ENCODE data around the gene CNFN. TPM values are rescaled to one million over a fixed set of nuclear protein-coding genes. Genes with fewer than 3 reads are reported as not detected.

CNFN gene
- polyA plus RNA-seq, 2 of the 4 experiments (the other 2 are of a cell fraction): 5.1 to 33.2 TPM

DNA sequence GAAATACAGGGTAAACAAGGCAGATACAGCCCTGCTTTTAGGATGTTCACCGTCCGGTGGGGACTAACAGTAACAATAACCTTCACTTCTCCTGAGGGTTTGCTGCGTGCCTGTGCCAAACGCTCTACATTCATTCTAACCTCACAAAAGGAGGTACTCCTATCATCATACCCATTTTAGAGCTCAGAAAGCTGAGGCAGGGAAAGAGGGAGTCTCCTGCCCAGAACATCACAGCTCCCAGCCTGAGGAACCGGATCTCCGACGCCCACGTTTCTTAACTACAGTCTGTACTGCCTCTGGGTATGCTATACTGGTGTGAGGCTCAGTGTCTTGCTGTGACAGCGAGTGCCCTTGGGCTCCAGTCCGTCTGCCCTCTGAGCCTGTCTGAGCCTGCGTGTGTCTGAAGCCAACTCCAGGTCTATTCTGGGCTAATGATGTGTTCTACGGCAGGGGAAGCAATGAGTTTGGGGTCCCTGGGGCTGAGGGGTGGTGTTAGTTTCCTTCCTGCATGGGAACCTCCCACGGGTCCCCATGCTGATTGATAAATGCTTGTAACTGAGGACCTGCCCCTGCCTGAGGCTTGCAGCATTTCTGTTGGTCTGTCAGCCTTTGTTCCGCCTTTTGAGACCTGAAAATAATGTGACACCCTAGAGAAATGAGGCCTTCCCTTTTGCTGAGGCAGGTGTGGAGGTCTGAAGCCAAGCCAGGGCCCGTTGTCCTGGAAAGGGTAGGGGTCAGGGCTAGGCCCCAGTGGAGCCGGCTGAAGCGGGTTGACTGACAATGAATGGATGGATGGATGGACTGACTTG is 32.2 kb upstream of the CNFN start:
- H3K4me3 ChIP-seq: peak overlapping the region; percentile 48; the same call in 2 of the 3 replicates
- H3K9me3 ChIP-seq: no peaks in the 10 kb centered on the region
- ChIA-PET POLR2A (interaction anchor here (1.2 kb wide), 1 partner anchor 10 kb away, joined by 7 read pairs; no protein-coding TSS in a partner anchor), CTCF (interaction anchor here (0.6 to 7.6 kb wide), 8 partner anchors 9 to 29 kb away, joined by 4 to 74 read pairs (median 19); partner anchors contain the start of gene CXCL17)
- FAIRE-seq: no peak
- no peak overlapping the region for H3K27ac ChIP-seq
- no peak for ATAC-seq
- WGBS (ENCODE audit: missing lambda C conversion rate): 90% methylated on average over 17 of the region's 17 CpGs
- H3K4me2 ChIP-seq: peak overlapping the region; percentile 81
- TF ChIP-seq, protein P1, sequence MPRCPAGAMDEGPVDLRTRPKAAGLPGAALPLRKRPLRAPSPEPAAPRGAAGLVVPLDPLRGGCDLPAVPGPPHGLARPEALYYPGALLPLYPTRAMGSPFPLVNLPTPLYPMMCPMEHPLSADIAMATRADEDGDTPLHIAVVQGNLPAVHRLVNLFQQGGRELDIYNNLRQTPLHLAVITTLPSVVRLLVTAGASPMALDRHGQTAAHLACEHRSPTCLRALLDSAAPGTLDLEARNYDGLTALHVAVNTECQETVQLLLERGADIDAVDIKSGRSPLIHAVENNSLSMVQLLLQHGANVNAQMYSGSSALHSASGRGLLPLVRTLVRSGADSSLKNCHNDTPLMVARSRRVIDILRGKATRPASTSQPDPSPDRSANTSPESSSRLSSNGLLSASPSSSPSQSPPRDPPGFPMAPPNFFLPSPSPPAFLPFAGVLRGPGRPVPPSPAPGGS (IDR thresholded peaks at IDR 0.05): no peak
- TF ChIP-seq KDM5A (IDR thresholded peaks at IDR 0.05) (no peak), ZFP36 (IDR thresholded peaks at IDR 0.05; ENCODE audit: borderline replicate concordance, partially characterized antibody) (no peak), TP53 (CRISPR knock-in tag; IDR thresholded peaks at IDR 0.05) (no peak), ZNF302 (CRISPR knock-in tag; IDR thresholded peaks at IDR 0.05) (no peak), RFX5 (IDR thresholded peaks at IDR 0.05) (no peak), CHD4 (IDR thresholded peaks at IDR 0.05; ENCODE audit: borderline replicate concordance) (no peak), RARB (CRISPR knock-in tag; IDR thresholded peaks at IDR 0.05) (no peak), KDM1A (IDR thresholded peaks at IDR 0.05; ENCODE audit: low read depth) (no peak), SREBF2 (IDR thresholded peaks at IDR 0.05) (no peak), PBX3 (IDR thresholded peaks at IDR 0.05) (no peak), GATA3 (IDR thresholded peaks at IDR 0.05; ENCODE audit: borderline replicate concordance) (no peak), FOSL2 (IDR thresholded peaks at IDR 0.05) (no peak), FOSL2 (CRISPR knock-in tag; IDR thresholded peaks at IDR 0.05) (no peak), SMC3 (IDR thresholded peaks at IDR 0.05) (no peak), E2F6 (IDR thresholded peaks at IDR 0.05; ENCODE audit: borderline replicate concordance, low read depth) (no peak)
- H3K4me1 ChIP-seq: peaks cover 18% of the 10 kb centered on the region
- no peak for DNase-seq (ENCODE audit: low read depth in 1 of 2, low spot score in 1 of 2)

GRCh38 chr19:42421591-42422031 is 31.5 kb upstream of the CNFN start:
- TF ChIP-seq HEYL (CRISPR knock-in tag; IDR thresholded peaks at IDR 0.05) (no peak), HOXB5 (CRISPR knock-in tag; IDR thresholded peaks at IDR 0.05) (no peak), PHF8 (IDR thresholded peaks at IDR 0.05; ENCODE audit: borderline replicate concordance, low read depth) (no peak), MYC (IDR thresholded peaks at IDR 0.05; ENCODE audit: borderline replicate concordance, low read length) (no peak)
- TF ChIP-seq, protein P2, sequence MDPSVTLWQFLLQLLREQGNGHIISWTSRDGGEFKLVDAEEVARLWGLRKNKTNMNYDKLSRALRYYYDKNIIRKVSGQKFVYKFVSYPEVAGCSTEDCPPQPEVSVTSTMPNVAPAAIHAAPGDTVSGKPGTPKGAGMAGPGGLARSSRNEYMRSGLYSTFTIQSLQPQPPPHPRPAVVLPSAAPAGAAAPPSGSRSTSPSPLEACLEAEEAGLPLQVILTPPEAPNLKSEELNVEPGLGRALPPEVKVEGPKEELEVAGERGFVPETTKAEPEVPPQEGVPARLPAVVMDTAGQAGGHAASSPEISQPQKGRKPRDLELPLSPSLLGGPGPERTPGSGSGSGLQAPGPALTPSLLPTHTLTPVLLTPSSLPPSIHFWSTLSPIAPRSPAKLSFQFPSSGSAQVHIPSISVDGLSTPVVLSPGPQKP (IDR thresholded peaks at IDR 0.05; ENCODE audit: low read depth, low read length): no peak
- DNase-seq (ENCODE audit: low read depth in 1 of 2, low spot score in 1 of 2) (no peak), ATAC-seq (no peak), FAIRE-seq (peak; percentile 63)
- no peaks in the 10 kb centered on the region for H3K9me3 ChIP-seq
- H3K4me1 ChIP-seq: peaks cover 18% of the 10 kb centered on the region
- H3K4me2 ChIP-seq: no peak overlapping the region
- no peak overlapping the region for H3K27ac ChIP-seq
- CTCF ChIA-PET: interaction anchor here (0.6 to 12.2 kb wide), 16 partner anchors 9 to 313 kb away, joined by 3 to 302 read pairs (median 14); partner anchors contain the start of gene CXCL17
- H3K4me3 ChIP-seq: no peak overlapping the region
- POLR2A ChIA-PET: no interaction called here
- 75% methylated on average over 9 of the region's 9 CpGs for WGBS (ENCODE audit: missing lambda C conversion rate)
